ENCODE results near the gene GRAMD2B.
A peak's percentile ranks its signal among the peaks of the same experiment; 100 is the strongest.

Gene GRAMD2B

GRCh38 chr5:126414874-126415502 lies 8.2 kb upstream of the GRAMD2B start:
- TF ChIP-seq, protein P1, sequence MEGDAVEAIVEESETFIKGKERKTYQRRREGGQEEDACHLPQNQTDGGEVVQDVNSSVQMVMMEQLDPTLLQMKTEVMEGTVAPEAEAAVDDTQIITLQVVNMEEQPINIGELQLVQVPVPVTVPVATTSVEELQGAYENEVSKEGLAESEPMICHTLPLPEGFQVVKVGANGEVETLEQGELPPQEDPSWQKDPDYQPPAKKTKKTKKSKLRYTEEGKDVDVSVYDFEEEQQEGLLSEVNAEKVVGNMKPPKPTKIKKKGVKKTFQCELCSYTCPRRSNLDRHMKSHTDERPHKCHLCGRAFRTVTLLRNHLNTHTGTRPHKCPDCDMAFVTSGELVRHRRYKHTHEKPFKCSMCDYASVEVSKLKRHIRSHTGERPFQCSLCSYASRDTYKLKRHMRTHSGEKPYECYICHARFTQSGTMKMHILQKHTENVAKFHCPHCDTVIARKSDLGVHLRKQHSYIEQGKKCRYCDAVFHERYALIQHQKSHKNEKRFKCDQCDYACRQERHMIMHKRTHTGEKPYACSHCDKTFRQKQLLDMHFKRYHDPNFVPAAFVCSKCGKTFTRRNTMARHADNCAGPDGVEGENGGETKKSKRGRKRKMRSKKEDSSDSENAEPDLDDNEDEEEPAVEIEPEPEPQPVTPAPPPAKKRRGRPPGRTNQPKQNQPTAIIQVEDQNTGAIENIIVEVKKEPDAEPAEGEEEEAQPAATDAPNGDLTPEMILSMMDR (IDR thresholded peaks at IDR 0.05; ENCODE audit: unreplicated experiment in 3 of 3), result no peak
- H3K9me3 Mint-ChIP-seq, result peaks cover 17% of the 10 kb centered on the region
- peaks cover 14% of the 10 kb centered on the region for H3K36me3 Mint-ChIP-seq (ENCODE audit: low read depth)
- peak overlapping the region in 2 of 3 experiments; percentile 35 to 68 for H3K27ac Mint-ChIP-seq
- H3K4me3 Mint-ChIP-seq, result no peak overlapping the region
- peaks cover 3% of the 10 kb centered on the region for H3K27me3 Mint-ChIP-seq (ENCODE audit: low read depth)
- peaks cover 16% of the 10 kb centered on the region for H3K4me1 Mint-ChIP-seq

DNA sequence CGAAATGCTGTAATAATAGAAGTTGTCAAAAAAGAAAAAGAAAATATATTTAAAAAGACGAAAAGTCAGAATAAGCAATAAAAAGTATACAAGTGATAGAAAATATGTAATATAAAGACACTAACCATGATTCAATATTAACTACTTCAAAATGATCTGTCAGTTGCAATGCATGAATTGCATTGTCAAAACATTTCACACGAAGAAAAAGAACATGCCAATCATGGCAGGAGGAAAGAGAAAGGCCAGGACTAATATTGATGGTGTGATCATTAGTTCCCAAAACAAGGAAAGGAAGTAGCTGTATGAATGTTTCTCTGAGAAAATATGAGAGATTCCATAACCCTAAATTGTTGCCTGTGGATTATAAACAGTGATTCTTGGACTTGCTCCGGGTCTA lies 7.4 kb upstream of the GRAMD2B start:
- Mint-ChIP-seq H3K4me3 (no peak overlapping the region), H3K9me3 (peaks cover 14% of the 10 kb centered on the region), H3K36me3 (ENCODE audit: low read depth) (peaks cover 10% of the 10 kb centered on the region), H3K27ac (no peak overlapping the region), H3K4me1 (peaks cover 16% of the 10 kb centered on the region), H3K27me3 (ENCODE audit: low read depth) (peaks cover 3% of the 10 kb centered on the region)
- TF ChIP-seq, protein P1 (IDR thresholded peaks at IDR 0.05; ENCODE audit: unreplicated experiment in 3 of 3), result no peak

DNA sequence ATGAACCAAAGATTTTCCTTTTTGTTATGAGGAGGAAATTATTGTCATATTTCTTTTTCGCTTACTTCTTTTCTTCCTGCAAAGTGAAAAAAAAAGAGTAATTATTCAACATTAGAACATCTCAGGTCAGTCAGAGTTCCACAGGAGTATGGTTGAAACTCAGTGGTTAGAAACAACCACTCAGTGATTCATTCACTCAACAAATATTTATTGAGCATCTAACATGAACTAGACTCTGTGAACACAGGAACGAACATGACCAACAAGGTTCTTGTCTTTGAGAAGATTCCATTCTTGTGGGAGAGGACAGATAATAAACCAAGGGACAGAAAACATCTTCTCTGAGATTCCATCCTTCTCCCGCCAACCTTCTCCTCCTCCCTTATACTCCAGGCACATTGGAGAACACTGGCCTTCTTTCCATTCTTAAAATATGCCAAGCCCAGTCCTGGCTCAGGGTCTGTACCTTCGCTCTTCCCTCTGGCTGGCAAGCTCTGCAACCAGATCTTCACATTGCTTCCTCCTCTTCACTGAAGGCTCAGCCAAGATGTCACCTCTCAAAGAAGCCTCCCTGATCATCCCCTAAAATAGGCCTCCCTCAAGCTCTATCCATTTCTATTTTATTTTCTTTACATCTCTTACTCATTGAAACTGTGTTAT lies 6.8 kb upstream of the GRAMD2B start:
- TF ChIP-seq, protein P1 (IDR thresholded peaks at IDR 0.05; ENCODE audit: unreplicated experiment in 3 of 3), result no peak
- H3K4me1 Mint-ChIP-seq, result peaks cover 16% of the 10 kb centered on the region
- peaks cover 4% of the 10 kb centered on the region for H3K36me3 Mint-ChIP-seq (ENCODE audit: low read depth)
- peaks cover 8% of the 10 kb centered on the region for H3K9me3 Mint-ChIP-seq
- no peak overlapping the region for H3K27ac Mint-ChIP-seq
- H3K27me3 Mint-ChIP-seq (ENCODE audit: low read depth), result peaks cover 3% of the 10 kb centered on the region
- H3K4me3 Mint-ChIP-seq, result no peak overlapping the region

- no peaks in the 10 kb centered on the region for H3K36me3 Mint-ChIP-seq (ENCODE audit: low read depth)
- H3K9me3 Mint-ChIP-seq, result peaks cover under 1% of the 10 kb centered on the region
- peaks cover 16% of the 10 kb centered on the region for H3K4me1 Mint-ChIP-seq
- TF ChIP-seq, protein P1 (IDR thresholded peaks at IDR 0.05; ENCODE audit: unreplicated experiment in 3 of 3), result no peak
- H3K27ac Mint-ChIP-seq, result no peak overlapping the region
- no peak overlapping the region for H3K4me3 Mint-ChIP-seq
- H3K27me3 Mint-ChIP-seq (ENCODE audit: low read depth), result peaks cover 3% of the 10 kb centered on the region
Observed at GRCh38 chr5:126417178-126417577, 6.0 kb upstream of the GRAMD2B start.

GRCh38 chr5:126419102-126419501 lies 4.1 kb upstream of the GRAMD2B start:
- H3K27me3 Mint-ChIP-seq (ENCODE audit: low read depth), result no peaks in the 10 kb centered on the region
- TF ChIP-seq, protein P1 (IDR thresholded peaks at IDR 0.05; ENCODE audit: unreplicated experiment in 3 of 3), result no peak
- no peak overlapping the region for H3K27ac Mint-ChIP-seq
- no peaks in the 10 kb centered on the region for H3K9me3 Mint-ChIP-seq
- H3K4me3 Mint-ChIP-seq, result no peak overlapping the region
- peaks cover 23% of the 10 kb centered on the region for H3K4me1 Mint-ChIP-seq
- no peaks in the 10 kb centered on the region for H3K36me3 Mint-ChIP-seq (ENCODE audit: low read depth)

DNA sequence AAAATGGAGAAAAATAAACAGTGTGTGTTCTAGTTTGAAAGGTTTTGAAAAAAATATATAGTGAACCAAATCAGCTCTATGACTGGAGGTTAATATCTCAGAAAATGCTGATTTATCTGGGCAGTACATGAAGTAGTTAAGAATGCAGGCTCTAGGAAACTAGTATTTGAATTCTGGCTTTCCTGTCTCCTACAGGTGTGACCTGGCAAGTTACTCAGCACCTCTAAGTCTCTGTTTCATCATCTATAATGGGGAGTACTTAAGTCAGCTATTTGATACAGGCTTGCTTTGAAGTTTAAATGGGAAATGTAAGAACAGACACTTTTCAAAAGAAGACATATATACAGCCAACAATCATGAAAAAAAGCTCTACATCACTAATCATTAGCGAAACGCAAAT lies 5.2 kb downstream of the GRAMD2B start:
- Mint-ChIP-seq H3K27ac (no peak overlapping the region), H3K9me3 (no peaks in the 10 kb centered on the region), H3K4me3 (no peak overlapping the region), H3K4me1 (peaks cover 33% of the 10 kb centered on the region), H3K36me3 (ENCODE audit: low read depth) (peaks cover 12% of the 10 kb centered on the region), H3K27me3 (ENCODE audit: low read depth) (no peaks in the 10 kb centered on the region)
- TF ChIP-seq, protein P1 (IDR thresholded peaks at IDR 0.05; ENCODE audit: unreplicated experiment in 3 of 3), result no peak

Measured in nephron (organoid).